H1 (cell line): ENCODE measurements around the gene ITPR1. TPM values are rescaled to one million over a fixed set of nuclear protein-coding genes. Genes with fewer than 3 reads are reported as not detected.

Source experiments
- CTCF ChIA-PET: fragments of 300-600 bp; sonication (Branson Sonifier 250); formaldehyde crosslinking; loops from one replicate; lab custom pipeline; 2021; ENCODE audit not compliant: partially characterized antibody; lab: Charles Lee
- POLR2A ChIA-PET: fragments of 300-600 bp; sonication (Branson Sonifier 250); formaldehyde crosslinking; loops from one replicate; lab custom pipeline; 2021; ENCODE audit warnings: inconsistent platforms; ENCODE audit not compliant: partially characterized antibody; lab: Charles Lee
- DNase-seq, 2 experiments: peaks; one replicate each; pipeline versions ENCODE4 v3.0.0 to v3.0.0-alpha.2; 2010 to 2022; ENCODE audit warnings: low spot score in 2 of 2, low read depth in 1 of 2, mixed read lengths in 1 of 2
- FAIRE-seq: peaks from 2 replicates; lab custom pipeline; 2011; peaks lifted over from hg19 to GRCh38; lab: Jason Lieb, UNC
- H2AFZ ChIP-seq: 2 replicates; pipeline ENCODE4 v1.8.1; 2012; ENCODE audit warnings: low read length, inconsistent platforms
- H2AK5ac ChIP-seq: 2 replicates; pipeline ENCODE4 v1.6.1; 2013; ENCODE audit warnings: low read depth, low read length
- H2BK120ac ChIP-seq: replicated peaks from 2 replicates; pipeline ENCODE3; 2013; ENCODE audit warnings: low read depth, low read length, inconsistent platforms
- H2BK12ac ChIP-seq: 2 replicates; pipeline ENCODE4 v1.6.1; 2013; ENCODE audit warnings: low read depth, low read length
- H2BK15ac ChIP-seq: 2 replicates; pipeline ENCODE4 v1.6.1; 2013; ENCODE audit warnings: low read length
- H2BK20ac ChIP-seq: 2 replicates; pipeline ENCODE4 v1.6.1; 2013; ENCODE audit warnings: low read length
- H2BK5ac ChIP-seq: 2 replicates; pipeline ENCODE4 v1.6.1; 2013; ENCODE audit warnings: low read depth, low read length
- H3K14ac ChIP-seq: 2 replicates; pipeline ENCODE4 v1.6.1; 2013; ENCODE audit warnings: inconsistent platforms; ENCODE audit not compliant: insufficient read length
- H3K18ac ChIP-seq: 2 replicates; pipeline ENCODE4 v1.6.1; 2013; ENCODE audit warnings: low read length; ENCODE audit errors: extremely low read depth
- H3K23ac ChIP-seq: 2 replicates; pipeline ENCODE4 v1.6.1; 2013; ENCODE audit warnings: inconsistent platforms; ENCODE audit not compliant: insufficient read length
- H3K23me2 ChIP-seq: 2 replicates; pipeline ENCODE4 v1.6.1; 2013; ENCODE audit warnings: low read depth, low read length
- H3K27ac ChIP-seq: 2 replicates; pipeline ENCODE4 v1.6.1; 2011; ENCODE audit warnings: low read depth, low read length, inconsistent platforms
- H3K27me3 ChIP-seq, 4 experiments: replicated peaks in 1 of 4; 1 replicate in 1 of 4; 2 replicates in 3 of 4; pipeline versions ENCODE4 v1.6.1 to v1.8.1; 2011 to 2013; ENCODE audit warnings: low read length in 3 of 4, mild to moderate bottlenecking in 3 of 4, inconsistent platforms in 2 of 4, mixed read lengths in 2 of 4, moderate library complexity in 1 of 4; ENCODE audit not compliant: control insufficient read depth in 3 of 4, insufficient read depth in 3 of 4; ENCODE audit errors: extremely low read depth in 1 of 4
- H3K36me3 ChIP-seq, 4 experiments: 2 replicates each; pipeline versions ENCODE4 v1.6.1 to v1.8.1; 2011 to 2013; ENCODE audit warnings: mild to moderate bottlenecking in 4 of 4, low read length in 3 of 4, moderate library complexity in 2 of 4, control low read depth in 1 of 4, inconsistent platforms in 1 of 4; ENCODE audit not compliant: insufficient read depth in 4 of 4, control insufficient read depth in 2 of 4
- H3K4ac ChIP-seq: replicated peaks from 2 replicates; pipeline ENCODE3; 2013; ENCODE audit warnings: low read length, low read depth, mixed read lengths, inconsistent platforms; ENCODE audit not compliant: insufficient read length
- H3K4me1 ChIP-seq, 4 experiments: replicated peaks in 1 of 4; 1 replicate in 1 of 4; 2 replicates in 3 of 4; pipeline versions ENCODE4 v1.6.1 to v1.8.1; 2011 to 2013; ENCODE audit warnings: low read length in 3 of 4, inconsistent platforms in 2 of 4, mixed read lengths in 1 of 4; ENCODE audit not compliant: insufficient read depth in 4 of 4, control insufficient read depth in 3 of 4
- H3K4me2 ChIP-seq, 2 experiments: 2 replicates each; pipeline versions ENCODE4 v1.6.1 to v1.8.1; 2011 to 2013; ENCODE audit warnings: low read depth in 2 of 2, low read length in 2 of 2, control low read depth in 1 of 2, inconsistent platforms in 1 of 2, mild to moderate bottlenecking in 1 of 2; ENCODE audit not compliant: insufficient read depth in 1 of 2
- H3K4me3 ChIP-seq, 4 experiments: fragments of 200-600, 300-600 bp in 1 of 4; sonication (generic), shearing (Covaris generic), sonication (Bioruptor Twin) in 1 of 4; 2 replicates each; pipeline versions ENCODE4 v1.5.1 to v1.8.1; 2011 to 2016; ENCODE audit warnings: low read length in 4 of 4, low read depth in 3 of 4, control low read depth in 2 of 4, inconsistent platforms in 2 of 4, mild to moderate bottlenecking in 2 of 4, mixed read lengths in 1 of 4, moderate library complexity in 1 of 4; ENCODE audit not compliant: insufficient read depth in 2 of 4; ENCODE audit errors: extremely low read depth in 1 of 4
- H3K56ac ChIP-seq: replicated peaks from 2 replicates; pipeline ENCODE3; 2013; ENCODE audit warnings: low read depth, mild to moderate bottlenecking, mixed read lengths, low read length, inconsistent platforms; ENCODE audit not compliant: insufficient read length
- H3K79me1 ChIP-seq: 2 replicates; pipeline ENCODE4 v1.6.1; 2013; ENCODE audit warnings: low read depth, low read length, control low read depth
- H3K79me2 ChIP-seq, 2 experiments: 2 replicates each; pipeline versions ENCODE4 v1.6.1 to v1.8.1; 2012 to 2013; ENCODE audit warnings: low read length in 2 of 2, mild to moderate bottlenecking in 2 of 2, inconsistent platforms in 1 of 2; ENCODE audit not compliant: insufficient read depth in 2 of 2, control insufficient read depth in 1 of 2
- H3K9ac ChIP-seq, 4 experiments: replicated peaks in 1 of 4; 1 replicate in 1 of 4; 2 replicates in 3 of 4; pipeline versions ENCODE4 v1.6.1 to v1.8.1; 2011 to 2013; ENCODE audit warnings: low read depth in 3 of 4, low read length in 3 of 4, control low read depth in 2 of 4, mild to moderate bottlenecking in 2 of 4, moderate library complexity in 2 of 4, inconsistent platforms in 1 of 4; ENCODE audit errors: extremely low read depth in 1 of 4
- H3K9me3 ChIP-seq, 2 experiments: 2 replicates each; pipeline versions ENCODE4 v1.6.1 to v1.8.1; 2012 to 2013; ENCODE audit warnings: mild to moderate bottlenecking in 2 of 2, moderate library complexity in 2 of 2, control low read depth in 1 of 2, inconsistent platforms in 1 of 2, low read depth in 1 of 2, low read length in 1 of 2, mixed read lengths in 1 of 2; ENCODE audit not compliant: insufficient read depth in 2 of 2
- H4K20me1 ChIP-seq, 2 experiments: replicated peaks in 1 of 2; 2 replicates each; pipeline versions ENCODE3 to v1.8.1; 2011 to 2013; ENCODE audit warnings: inconsistent platforms in 2 of 2, low read length in 2 of 2, mild to moderate bottlenecking in 1 of 2; ENCODE audit not compliant: insufficient read depth in 2 of 2, control insufficient read depth in 1 of 2
- H4K5ac ChIP-seq: 2 replicates; pipeline ENCODE4 v1.6.1; 2013; ENCODE audit warnings: low read length, low read depth, mixed read lengths, inconsistent platforms; ENCODE audit not compliant: insufficient read length
- H4K8ac ChIP-seq: 2 replicates; pipeline ENCODE4 v1.8.0; 2013; ENCODE audit warnings: mild to moderate bottlenecking, moderate library complexity, low read length, inconsistent platforms; ENCODE audit not compliant: insufficient read depth; ENCODE audit errors: extremely low read depth
- H4K91ac ChIP-seq: replicated peaks from 2 replicates; pipeline ENCODE3; 2013; ENCODE audit warnings: low read length, mixed read lengths, inconsistent platforms; ENCODE audit not compliant: insufficient read length
- EGR1 ChIP-seq: IDR thresholded peaks from 2 replicates; pipeline ENCODE4 v1.6.1; 2011; ENCODE audit warnings: low read depth, low read length, borderline replicate concordance
- EP300 ChIP-seq, 2 experiments: IDR thresholded peaks; 1 replicate in 1 of 2; 2 replicates in 1 of 2; pipeline ENCODE4 v1.6.1; 2011 to 2012; ENCODE audit warnings: low read depth in 2 of 2, low read length in 2 of 2, mild to moderate bottlenecking in 2 of 2, borderline replicate concordance in 1 of 2, inconsistent platforms in 1 of 2, moderate library complexity in 1 of 2
- POLR2AphosphoS5 ChIP-seq: IDR thresholded peaks from 2 replicates; pipeline ENCODE4 v1.6.1; 2011; ENCODE audit warnings: low read depth, low read length
- RAD21 ChIP-seq, 2 experiments: IDR thresholded peaks in 1 of 2; conservative IDR thresholded peaks in 1 of 2; 2 replicates each; pipeline ENCODE4 v1.6.1; 2011; ENCODE audit warnings: low read depth in 2 of 2, low read length in 2 of 2, improper control_type of control experiment in 1 of 2, inconsistent platforms in 1 of 2, mild to moderate bottlenecking in 1 of 2, moderate library complexity in 1 of 2
- RFX5 ChIP-seq: IDR thresholded peaks from 2 replicates; pipeline ENCODE4 v1.6.1; 2011; ENCODE audit warnings: low read depth, low read length, improper control_type of control experiment, borderline replicate concordance
- SP1 ChIP-seq: IDR thresholded peaks from 2 replicates; pipeline ENCODE4 v1.6.1; 2011; ENCODE audit warnings: low read depth, low read length
- SP2 ChIP-seq: IDR thresholded peaks from 2 replicates; pipeline ENCODE4 v1.6.1; 2012; ENCODE audit warnings: mild to moderate bottlenecking, low read length, inconsistent platforms
- WGBS, 2 experiments: shearing (Covaris generic) in 1 of 2; methylation state at CpG; one replicate each; pipeline versions ENCODE4 v1.1.6 to v1.1.7; 2013 to 2015; ENCODE audit warnings: low lambda C conversion rate in 2 of 2, mixed read lengths in 2 of 2, inconsistent platforms in 1 of 2, low coverage in 1 of 2, missing lambda C conversion rate in 1 of 2; ENCODE audit not compliant: insufficient replicate concordance in 2 of 2, insufficient coverage in 1 of 2, insufficient read length in 1 of 2; ENCODE audit errors: extremely low coverage in 1 of 2, missing lambda C conversion rate in 1 of 2; 5-methylcytosine and 5-hydroxymethylcytosine counted together
- polyA plus RNA-seq, 7 experiments: library from polyadenylated mRNA; depleted of rRNA in 3 of 7; stranded (reverse) in 5 of 7; unstranded in 2 of 7; fragments of >200 nt in 5 of 7; fragments of 200-250 nt in 2 of 7; gene quantifications; 1 replicate in 5 of 7; 2 replicates in 1 of 7; 4 replicates in 1 of 7; pipeline versions ENCODE4 v1.2.1 to v1.2.3, GENCODE V29; 2011 to 2013; ENCODE audit warnings: missing spikeins in 2 of 7, mixed read lengths in 2 of 7
- total RNA-seq: library from RNA; stranded (reverse); fragmentation: NEBNext Ultra II Directional; extraction: Animal tissue kit (Norgen Biotek cat#: 25700); gene quantifications from 2 replicates; pipeline ENCODE4 v1.2.1, GENCODE V29; 2021

Gene ITPR1
- total and polyA plus RNA-seq, 2 of the 8 experiments (the other 6 are each of a cell fraction or from before 2014, with no cell fraction given), result 2.5 to 16.3 TPM

- no peak overlapping the region for H4K5ac ChIP-seq
- H3K23ac ChIP-seq, result no peak overlapping the region
- H3K23me2 ChIP-seq, result 0 out of 2 replicates have a peak, but pooled peaks cover 2% of the 10 kb centered on the region
- no peak overlapping the region for H3K27ac ChIP-seq
- H3K9ac ChIP-seq, result peak overlapping the region in 1 of 4 experiments; percentile 49; a peak in 1 of 7 replicates
- no peak overlapping the region for H4K8ac ChIP-seq
- no peak overlapping the region for H2BK15ac ChIP-seq
- H2AFZ ChIP-seq, result no peak overlapping the region
- no peaks in the 10 kb centered on the region for H3K79me2 ChIP-seq
- H3K4ac ChIP-seq, result no peak overlapping the region
- H3K4me3 ChIP-seq, result no peak overlapping the region
- no peak overlapping the region for H2BK5ac ChIP-seq
- H3K27me3 ChIP-seq, result no peaks in the 10 kb centered on the region
- no peaks in the 10 kb centered on the region for H3K9me3 ChIP-seq
- no peak overlapping the region for H2BK20ac ChIP-seq
- H3K4me1 ChIP-seq, result no peaks in the 10 kb centered on the region; a peak in 1 of 7 replicates
- no peaks in the 10 kb centered on the region for H3K36me3 ChIP-seq
- H2BK120ac ChIP-seq, result no peak overlapping the region
- FAIRE-seq (no peak), DNase-seq (no peak)
- CTCF ChIA-PET, result interaction anchor here (1.2 to 1.6 kb wide), 2 partner anchors 9 to 14 kb away, joined by 3 to 4 read pairs; no protein-coding TSS in a partner anchor
- no peak overlapping the region for H3K56ac ChIP-seq
- no peak overlapping the region for H3K18ac ChIP-seq
- H2AK5ac ChIP-seq, result no peak overlapping the region
- H4K91ac ChIP-seq, result no peak overlapping the region
- TF ChIP-seq EP300 (IDR thresholded peaks at IDR 0.05; ENCODE audit: borderline replicate concordance in 1 of 2, low read depth in 2 of 2, low read length in 2 of 2), result no peak
- TF ChIP-seq RAD21 (IDR thresholded peaks at IDR 0.05 in 1 of 2, conservative IDR thresholded peaks at IDR 0.05 in 1 of 2; ENCODE audit: low read depth in 2 of 2, low read length in 2 of 2), result no peak
- TF ChIP-seq SP2, result no peak
- TF ChIP-seq RFX5, result no peak
- TF ChIP-seq POLR2AphosphoS5, result no peak
- no peak for TF ChIP-seq EGR1
- no peak for TF ChIP-seq SP1
- POLR2A ChIA-PET, result interaction anchor here (2.0 to 2.8 kb wide), 2 partner anchors 9 to 17 kb away, joined by 8 to 26 read pairs; partner anchors contain the start of genes ITPR1 and SUMF1
- 88% methylated on average over 1 of the region's 1 CpG; no CpG with 5 or more reads in 1 of the 2 experiments for WGBS, 2 experiments
- no peak overlapping the region for H3K14ac ChIP-seq
- no peak overlapping the region for H2BK12ac ChIP-seq
- H3K79me1 ChIP-seq, result no peaks in the 10 kb centered on the region
- no peak overlapping the region for H3K4me2 ChIP-seq
- H4K20me1 ChIP-seq, result no peaks in the 10 kb centered on the region
Observed at GRCh38 chr3:4476496-4476895, 16.7 kb upstream of the ITPR1 start.
